SK-MEL-5 (cell line): ENCODE measurements around the gene HAPLN3. TPM values are rescaled to one million over a fixed set of nuclear protein-coding genes. Genes with fewer than 3 reads are reported as not detected.

ENCODE experiments used
- DNase-seq: peaks from one replicate; pipeline ENCODE4 v3.0.0-alpha.2; 2016; ENCODE audit warnings: low read depth, low spot score
- in situ Hi-C: cut with HindIII; loops from 2 replicates; pipeline ENCODE4 v1.10.0; 2016; ENCODE audit warnings: low sequenced_read_pairs, high pct_unique_total_duplicates, low pct_unique_long_range_greater_than_20kb
- total RNA-seq: library from RNA; depleted of rRNA; stranded (reverse); fragments of >200 nt; shearing (Covaris generic); gene quantifications from 2 replicates; pipeline ENCODE4 v1.2.3, GENCODE V29; 2014

The HAPLN3 gene
- total RNA-seq, 1 experiment from 2014 or later, result 3.5 TPM

- in situ Hi-C loops, result no loop called here
- DNase-seq, result no peak
Measured at GRCh38 chr15:88849376-88850072, 45.8 kb downstream of the HAPLN3 start.

- in situ Hi-C loops, result no loop called here
Measured at GRCh38 chr15:88848203-88848602, 47.1 kb downstream of the HAPLN3 start.

GRCh38 chr15:88847144-88847543, 48.2 kb downstream of the HAPLN3 start:
- in situ Hi-C loops, result no loop called here
- DNase-seq, result no peak

More at GRCh38 chr15:88848203-88848602, 47.1 kb downstream of the HAPLN3 start:
- no peak for DNase-seq

GRCh38 chr15:88845616-88846015, 49.7 kb downstream of the HAPLN3 start:
- DNase-seq, result no peak
- in situ Hi-C loops, result no loop called here

GRCh38 chr15:88844749-88845386, 50.5 kb downstream of the HAPLN3 start:
- no peak for DNase-seq
- in situ Hi-C loops, result no loop called here

- in situ Hi-C loops, result no loop called here
Measured at GRCh38 chr15:88843334-88843733, 52.0 kb downstream of the HAPLN3 start.

GRCh38 chr15:88842156-88842555, 53.2 kb downstream of the HAPLN3 start:
- in situ Hi-C loops, result no loop called here
- DNase-seq, result no peak

More at GRCh38 chr15:88843334-88843733, 52.0 kb downstream of the HAPLN3 start:
- DNase-seq, result no peak

GRCh38 chr15:88841236-88841635, 54.1 kb downstream of the HAPLN3 start:
- in situ Hi-C loops, result no loop called here
- no peak for DNase-seq

- DNase-seq, result no peak
- in situ Hi-C loops, result no loop called here
Measured at GRCh38 chr15:88839961-88840360, 55.4 kb downstream of the HAPLN3 start.

- peak; percentile 7 for DNase-seq
- in situ Hi-C loops, result no loop called here
Measured at GRCh38 chr15:88839146-88839545, 56.2 kb downstream of the HAPLN3 start.

- in situ Hi-C loops, result no loop called here
Measured at GRCh38 chr15:88838667-88839066, 56.7 kb downstream of the HAPLN3 start.

GRCh38 chr15:88835646-88836045, 59.7 kb downstream of the HAPLN3 start:
- DNase-seq, result no peak
- in situ Hi-C loops, result no loop called here

More at GRCh38 chr15:88838667-88839066, 56.7 kb downstream of the HAPLN3 start:
- DNase-seq, result no peak

GRCh38 chr15:88835119-88835518, 60.2 kb downstream of the HAPLN3 start:
- no peak for DNase-seq
- in situ Hi-C loops, result no loop called here

GRCh38 chr15:88834211-88834812, 61.0 kb downstream of the HAPLN3 start:
- DNase-seq, result peak; percentile 71
- in situ Hi-C loops, result no loop called here

- in situ Hi-C loops, result no loop called here
- peak; percentile 76 for DNase-seq
Measured at GRCh38 chr15:88833731-88834100, 61.6 kb downstream of the HAPLN3 start.

GRCh38 chr15:88832820-88833730, 62.3 kb downstream of the HAPLN3 start:
- in situ Hi-C loops, result no loop called here
- peak; percentile 15 for DNase-seq

GRCh38 chr15:88830016-88830415, 65.3 kb downstream of the HAPLN3 start:
- in situ Hi-C loops, result no loop called here
- DNase-seq, result peak; percentile 50

- in situ Hi-C loops, result no loop called here
- DNase-seq, result no peak
Measured at GRCh38 chr15:88828791-88829190, 66.6 kb downstream of the HAPLN3 start.
